Neural progenitor cell (in vitro differentiated cells): ENCODE measurements around the gene MAGI1. TPM values are rescaled to one million over a fixed set of nuclear protein-coding genes. Genes with fewer than 3 reads are reported as not detected.

Source experiments
- DNase-seq: peaks from one replicate; pipeline ENCODE4 v3.0.0-alpha.2; 2016; ENCODE audit warnings: low spot score
- H2AFZ ChIP-seq: fragments of 200-600 bp; sonication (generic); replicated peaks from 2 replicates; pipeline ENCODE4 v1.6.1; 2016; ENCODE audit warnings: antibody characterized with exemption
- H3F3A ChIP-seq: fragments of 200-600 bp; sonication (generic); 2 replicates; pipeline ENCODE4 v1.6.1; 2016; ENCODE audit warnings: antibody characterized with exemption, low read depth
- H3K27ac ChIP-seq: fragments of 200-600 bp; sonication (generic); 2 replicates; pipeline ENCODE4 v1.5.1; 2016; ENCODE audit warnings: mild to moderate bottlenecking
- H3K27me3 ChIP-seq: fragments of 200-600 bp; sonication (generic); 2 replicates; pipeline ENCODE4 v1.6.1; 2016; ENCODE audit warnings: mild to moderate bottlenecking, moderate library complexity
- H3K36me3 ChIP-seq: fragments of 200-600 bp; sonication (generic); 2 replicates; pipeline ENCODE4 v1.5.1; 2016
- H3K4me1 ChIP-seq: fragments of 200-600 bp; sonication (generic); 2 replicates; pipeline ENCODE4 v1.6.1; 2016; ENCODE audit warnings: mixed run types
- H3K4me2 ChIP-seq: fragments of 200-600 bp; sonication (generic); 2 replicates; pipeline ENCODE4 v1.6.1; 2016
- H3K4me3 ChIP-seq: fragments of 200-600 bp; sonication (generic); 2 replicates; pipeline ENCODE4 v1.5.1; 2016
- H3K79me2 ChIP-seq: fragments of 200-600 bp; sonication (generic); 2 replicates; pipeline ENCODE4 v1.6.1; 2016; ENCODE audit warnings: low read depth
- H3K9ac ChIP-seq: fragments of 200-600 bp; sonication (generic); 2 replicates; pipeline ENCODE4 v1.6.1; 2016
- H3K9me3 ChIP-seq: fragments of 200-600 bp; sonication (generic); 2 replicates; pipeline ENCODE4 v1.5.1; 2016; ENCODE audit warnings: low read depth
- H4K20me1 ChIP-seq: fragments of 200-600 bp; sonication (generic); 2 replicates; pipeline ENCODE4 v1.6.1; 2016; ENCODE audit warnings: low read depth
- H3K27ac Mint-ChIP-seq: 3 replicates; pipeline ENCODE4 v1.8.0; 2021; ENCODE audit warnings: mixed read lengths
- H3K27me3 Mint-ChIP-seq: 2 replicates; pipeline ENCODE4 v1.8.0; 2022; ENCODE audit warnings: low read depth, mild to moderate bottlenecking, inconsistent platforms, moderate library complexity, mixed read lengths; ENCODE audit not compliant: insufficient read depth
- H3K36me3 Mint-ChIP-seq: 3 replicates; pipeline ENCODE4 v1.8.0; 2021; ENCODE audit warnings: mixed read lengths
- H3K4me1 Mint-ChIP-seq: 3 replicates; pipeline ENCODE4 v1.8.0; 2021; ENCODE audit warnings: mixed read lengths
- H3K4me3 Mint-ChIP-seq: 3 replicates; pipeline ENCODE4 v1.8.0; 2021; ENCODE audit warnings: mild to moderate bottlenecking, moderate library complexity, mixed read lengths
- H3K9me3 Mint-ChIP-seq: 3 replicates; pipeline ENCODE4 v1.8.0; 2020; ENCODE audit warnings: mixed read lengths
- CTCF ChIP-seq: fragments of 200-600 bp; sonication (generic); IDR thresholded peaks from 2 replicates; pipeline ENCODE4 v1.5.1; 2017; ENCODE audit warnings: antibody characterized with exemption, mild to moderate bottlenecking
- EZH2 ChIP-seq: fragments of 200-600 bp; sonication (generic); IDR thresholded peaks from 2 replicates; pipeline ENCODE4 v1.6.1; 2017; ENCODE audit warnings: antibody characterized with exemption, mild to moderate bottlenecking, moderate library complexity
- EZH2phosphoT487 ChIP-seq: fragments of 200-600 bp; sonication (generic); IDR thresholded peaks from 2 replicates; pipeline ENCODE4 v1.6.1; 2017; ENCODE audit warnings: antibody characterized with exemption
- total RNA-seq: library from RNA; depleted of rRNA; stranded (reverse); fragments of >200 nt; gene quantifications from 2 replicates; pipeline ENCODE4 v1.2.3, GENCODE V29; 2015; ENCODE audit warnings: low replicate concordance

The MAGI1 gene
- total RNA-seq, 1 donor from 2014 or later, result 40.6 TPM

GRCh38 chr3:65809641-65810150, 229.0 kb downstream of the MAGI1 start:
- H3K4me1 ChIP-seq, result peaks cover 33% of the 10 kb centered on the region
- H2AFZ ChIP-seq, result no peak overlapping the region
- Mint-ChIP-seq H3K4me3 (no peak overlapping the region), H3K4me1 (peaks cover 30% of the 10 kb centered on the region), H3K9me3 (peaks cover 20% of the 10 kb centered on the region), H3K27me3 (peaks cover 2% of the 10 kb centered on the region), H3K36me3 (peaks cover 6% of the 10 kb centered on the region), H3K27ac (no peak overlapping the region)
- no peak overlapping the region for H3K4me2 ChIP-seq
- no peak overlapping the region for H3K9ac ChIP-seq
- no peak for DNase-seq
- no peaks in the 10 kb centered on the region for H3K36me3 ChIP-seq
- no peak for TF ChIP-seq EZH2phosphoT487
- no peak for TF ChIP-seq EZH2
- TF ChIP-seq CTCF, result no peak
- H3K27ac ChIP-seq, result no peak overlapping the region
- H3K9me3 ChIP-seq, result no peaks in the 10 kb centered on the region
- H3K27me3 ChIP-seq, result no peaks in the 10 kb centered on the region
- peaks cover 8% of the 10 kb centered on the region for H4K20me1 ChIP-seq
- peaks cover 9% of the 10 kb centered on the region for H3F3A ChIP-seq
- H3K79me2 ChIP-seq, result peaks cover 9% of the 10 kb centered on the region
- H3K4me3 ChIP-seq, result no peak overlapping the region

GRCh38 chr3:65808824-65809223, 229.9 kb downstream of the MAGI1 start:
- no peak for TF ChIP-seq EZH2
- TF ChIP-seq EZH2phosphoT487, result no peak
- no peak for TF ChIP-seq CTCF
- no peaks in the 10 kb centered on the region for H3K36me3 ChIP-seq
- no peaks in the 10 kb centered on the region for H3K9me3 ChIP-seq
- Mint-ChIP-seq H3K4me1 (peaks cover 25% of the 10 kb centered on the region), H3K27ac (peak overlapping the region; percentile 1), H3K27me3 (peaks cover 2% of the 10 kb centered on the region), H3K4me3 (no peak overlapping the region), H3K9me3 (peaks cover 21% of the 10 kb centered on the region), H3K36me3 (peaks cover 6% of the 10 kb centered on the region)
- no peak overlapping the region for H3K27ac ChIP-seq
- no peak for DNase-seq
- peaks cover 8% of the 10 kb centered on the region for H3F3A ChIP-seq
- no peak overlapping the region for H2AFZ ChIP-seq
- no peaks in the 10 kb centered on the region for H3K27me3 ChIP-seq
- peaks cover 15% of the 10 kb centered on the region for H3K79me2 ChIP-seq
- peaks cover 8% of the 10 kb centered on the region for H4K20me1 ChIP-seq
- H3K4me3 ChIP-seq, result no peak overlapping the region
- peaks cover 30% of the 10 kb centered on the region for H3K4me1 ChIP-seq
- no peak overlapping the region for H3K9ac ChIP-seq
- H3K4me2 ChIP-seq, result no peak overlapping the region

DNA sequence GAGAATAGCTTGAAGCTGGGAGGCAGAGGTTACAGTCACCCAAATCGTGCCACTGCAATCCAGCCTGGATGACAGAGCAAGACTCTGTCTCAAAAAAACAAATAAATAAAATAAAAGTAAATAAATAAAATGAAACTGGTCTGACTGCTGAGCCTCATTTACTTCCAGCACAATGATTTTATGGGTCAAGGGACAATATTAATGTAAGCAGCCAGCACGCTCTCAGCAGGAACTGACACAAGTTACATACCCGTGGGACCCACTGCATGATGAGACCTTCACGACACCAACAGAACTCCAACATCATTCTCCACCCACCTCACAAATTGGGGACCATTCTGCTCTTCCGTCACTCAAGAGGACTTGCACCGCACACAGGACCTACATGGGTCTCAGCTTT, 230.3 kb downstream of the MAGI1 start:
- Histone ChIP-seq H2AFZ (no peak overlapping the region), H3K27me3 (no peaks in the 10 kb centered on the region), H3K9me3 (no peaks in the 10 kb centered on the region), H3K9ac (no peak overlapping the region), H3K27ac (no peak overlapping the region), H3K36me3 (no peaks in the 10 kb centered on the region), H3K4me3 (no peak overlapping the region), H3K79me2 (peaks cover 16% of the 10 kb centered on the region), H3K4me1 (peaks cover 28% of the 10 kb centered on the region), H3F3A (peaks cover 8% of the 10 kb centered on the region), H4K20me1 (peaks cover 8% of the 10 kb centered on the region), H3K4me2 (no peak overlapping the region)
- Mint-ChIP-seq H3K36me3 (peaks cover 6% of the 10 kb centered on the region), H3K9me3 (peaks cover 21% of the 10 kb centered on the region), H3K4me3 (no peak overlapping the region), H3K4me1 (peaks cover 25% of the 10 kb centered on the region), H3K27ac (peak overlapping the region; percentile 1), H3K27me3 (peaks cover 2% of the 10 kb centered on the region)
- TF ChIP-seq EZH2phosphoT487, result no peak
- no peak for TF ChIP-seq EZH2
- no peak for TF ChIP-seq CTCF
- no peak for DNase-seq
